Trophoblast cell (in vitro differentiated cells and primary cell): ENCODE measurements around the gene RPTOR.
"Not testable (repeated sequence)": the region's sequence is repeated elsewhere in the genome, so short reads cannot be mapped to it uniquely, and the experiment has no call there.

Experiments
- DNase-seq, 2 donors: peaks; one replicate each; pipeline ENCODE4 v3.0.0-alpha.2; 2016
- H2AFZ ChIP-seq: 2 replicates; pipeline ENCODE4 v1.6.1; 2013; ENCODE audit warnings: low read length, moderate library complexity, mild to moderate bottlenecking; ENCODE audit not compliant: insufficient read depth, poor library complexity
- H2AK5ac ChIP-seq: 2 replicates; pipeline ENCODE4 v1.6.1; 2013; ENCODE audit warnings: mild to moderate bottlenecking, low read length
- H2BK120ac ChIP-seq: 2 replicates; pipeline ENCODE4 v1.6.1; 2013; ENCODE audit warnings: low read length, mild to moderate bottlenecking, moderate library complexity; ENCODE audit not compliant: insufficient read depth, poor library complexity
- H2BK12ac ChIP-seq: 2 replicates; pipeline ENCODE4 v1.6.1; 2013; ENCODE audit warnings: mild to moderate bottlenecking, low read length, moderate library complexity
- H2BK5ac ChIP-seq: 2 replicates; pipeline ENCODE4 v1.6.1; 2013; ENCODE audit warnings: low read length, low read depth, moderate library complexity, mild to moderate bottlenecking; ENCODE audit not compliant: poor library complexity
- H3K14ac ChIP-seq: 2 replicates; pipeline ENCODE4 v1.6.1; 2013; ENCODE audit warnings: mild to moderate bottlenecking, low read length
- H3K18ac ChIP-seq: 2 replicates; pipeline ENCODE4 v1.6.1; 2013; ENCODE audit warnings: mild to moderate bottlenecking, low read length
- H3K23ac ChIP-seq: 2 replicates; pipeline ENCODE4 v1.6.1; 2013; ENCODE audit warnings: low read length
- H3K27ac ChIP-seq: 2 replicates; pipeline ENCODE4 v1.5.1; 2013; ENCODE audit warnings: low read depth, mild to moderate bottlenecking, inconsistent platforms, low read length, moderate library complexity
- H3K27me3 ChIP-seq: 2 replicates; pipeline ENCODE4 v1.6.1; 2013; ENCODE audit warnings: inconsistent platforms, mild to moderate bottlenecking, low read length, moderate library complexity; ENCODE audit not compliant: insufficient read depth
- H3K36me3 ChIP-seq, 2 experiments: 1 replicate in 1 of 2; 2 replicates in 1 of 2; pipeline ENCODE4 v1.6.1; 2013; ENCODE audit warnings: low read length in 2 of 2, mild to moderate bottlenecking in 2 of 2, moderate library complexity in 1 of 2; ENCODE audit not compliant: insufficient read depth in 2 of 2, control insufficient read depth in 1 of 2
- H3K4ac ChIP-seq: 2 replicates; pipeline ENCODE4 v1.6.1; 2013; ENCODE audit warnings: low read depth, mild to moderate bottlenecking, low read length, moderate library complexity
- H3K4me1 ChIP-seq, 2 experiments: 1 replicate in 1 of 2; 2 replicates in 1 of 2; pipeline ENCODE4 v1.6.1; 2013; ENCODE audit warnings: low read length in 2 of 2, mild to moderate bottlenecking in 2 of 2, moderate library complexity in 1 of 2; ENCODE audit not compliant: insufficient read depth in 2 of 2, control insufficient read depth in 1 of 2
- H3K4me2 ChIP-seq: 2 replicates; pipeline ENCODE4 v1.6.1; 2013; ENCODE audit warnings: inconsistent platforms, mild to moderate bottlenecking, low read length, moderate library complexity
- H3K4me3 ChIP-seq: 2 replicates; pipeline ENCODE4 v1.5.1; 2013; ENCODE audit warnings: mild to moderate bottlenecking, low read depth, low read length, inconsistent platforms
- H3K79me1 ChIP-seq: one replicate; pipeline ENCODE4 v1.6.1; 2013; ENCODE audit warnings: low read length
- H3K79me2 ChIP-seq: 2 replicates; pipeline ENCODE4 v1.6.1; 2013; ENCODE audit warnings: low read length, mild to moderate bottlenecking; ENCODE audit not compliant: control insufficient read depth, insufficient read depth, poor library complexity
- H3K9ac ChIP-seq: 2 replicates; pipeline ENCODE4 v1.6.1; 2013; ENCODE audit warnings: mild to moderate bottlenecking, low read length
- H3K9me3 ChIP-seq: 2 replicates; pipeline ENCODE4 v1.6.1; 2013; ENCODE audit warnings: low read depth, mild to moderate bottlenecking, control low read depth, inconsistent platforms, low read length; ENCODE audit not compliant: insufficient read depth
- H4K12ac ChIP-seq: 2 replicates; pipeline ENCODE4 v1.6.1; 2013; ENCODE audit warnings: low read depth, mild to moderate bottlenecking, low read length, moderate library complexity
- H4K8ac ChIP-seq: 2 replicates; pipeline ENCODE4 v1.6.1; 2013; ENCODE audit warnings: low read depth, mild to moderate bottlenecking, low read length, moderate library complexity
- H4K91ac ChIP-seq: one replicate; pipeline ENCODE4 v1.6.1; 2013; ENCODE audit warnings: low read depth, mild to moderate bottlenecking, low read length, moderate library complexity
- WGBS: extraction: QIAGEN DNeasy Blood & Tissue Kit; methylation state at CpG from one replicate; pipeline ENCODE4 v1.1.7; 2013; ENCODE audit warnings: missing lambda C conversion rate; ENCODE audit not compliant: insufficient read length, insufficient coverage; ENCODE audit errors: extremely low coverage; 5-methylcytosine and 5-hydroxymethylcytosine counted together

RPTOR gene

GRCh38 chr17:80503031-80503430, 41.6 kb upstream of the RPTOR start:
- Histone ChIP-seq H3K14ac (no peak overlapping the region), H3K4ac (no peak overlapping the region), H3K18ac (no peak overlapping the region), H4K91ac (no peak overlapping the region), H3K79me1 (no peaks in the 10 kb centered on the region), H2BK5ac (no peak overlapping the region), H3K79me2 (no peaks in the 10 kb centered on the region), H2AK5ac (no peak overlapping the region), H3K4me2 (no peak overlapping the region), H2BK120ac (no peak overlapping the region), H3K4me3 (no peak overlapping the region), H4K8ac (no peak overlapping the region), H3K4me1 (peaks cover 0 to 2% of the 10 kb centered on the region in 2 experiments), H2BK12ac (no peak overlapping the region), H2AFZ (no peak overlapping the region), H3K9me3 (no peaks in the 10 kb centered on the region), H3K27me3 (no peaks in the 10 kb centered on the region), H3K27ac (no peak overlapping the region), H4K12ac (no peak overlapping the region), H3K9ac (no peak overlapping the region), H3K23ac (no peak overlapping the region), H3K36me3 (no peaks in the 10 kb centered on the region)
- no peak for DNase-seq
- 100% methylated on average over 1 of the region's 2 CpGs for WGBS

DNA sequence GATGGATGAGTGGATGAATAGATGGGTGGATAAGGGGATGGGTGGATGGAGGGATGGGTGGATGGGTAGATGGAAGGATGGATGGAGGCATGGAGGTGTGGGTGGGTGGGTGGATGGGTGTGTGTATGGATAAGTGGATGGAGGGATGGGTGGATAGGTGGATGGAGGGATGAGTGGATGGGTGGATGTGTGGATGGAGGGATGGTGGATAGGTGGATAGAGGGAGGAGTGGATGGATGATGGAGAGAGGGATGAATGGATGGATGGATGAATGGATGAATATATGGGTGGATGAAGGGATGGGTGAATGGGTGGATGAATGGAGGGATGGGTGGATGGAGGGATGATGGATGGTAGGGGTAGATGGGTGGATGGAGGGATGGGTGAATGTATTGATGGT, 40.7 kb upstream of the RPTOR start:
- H2BK12ac ChIP-seq = no peak overlapping the region
- H4K8ac ChIP-seq = no peak overlapping the region
- H3K18ac ChIP-seq = no peak overlapping the region
- no peaks in the 10 kb centered on the region for H3K27me3 ChIP-seq
- H3K4me3 ChIP-seq = no peak overlapping the region
- H3K9me3 ChIP-seq = no peaks in the 10 kb centered on the region
- H2AFZ ChIP-seq = no peak overlapping the region
- H3K36me3 ChIP-seq = no peaks in the 10 kb centered on the region
- no peak overlapping the region for H3K9ac ChIP-seq
- no peak for DNase-seq
- H3K4me2 ChIP-seq = no peak overlapping the region
- no peak overlapping the region for H2BK120ac ChIP-seq
- no peak overlapping the region for H4K91ac ChIP-seq
- H4K12ac ChIP-seq = no peak overlapping the region
- H3K79me1 ChIP-seq = no peaks in the 10 kb centered on the region
- no peak overlapping the region for H2BK5ac ChIP-seq
- no peak overlapping the region for H3K14ac ChIP-seq
- H3K4me1 ChIP-seq = peaks cover 0 to 2% of the 10 kb centered on the region in 2 experiments
- H3K23ac ChIP-seq = no peak overlapping the region
- H3K79me2 ChIP-seq = no peaks in the 10 kb centered on the region
- no peak overlapping the region for H3K4ac ChIP-seq
- H2AK5ac ChIP-seq = no peak overlapping the region
- no peak overlapping the region for H3K27ac ChIP-seq

GRCh38 chr17:80504686-80505413, 39.8 kb upstream of the RPTOR start:
- Histone ChIP-seq H3K27me3 (no peaks in the 10 kb centered on the region), H3K4ac (no peak overlapping the region), H2AFZ (no peak overlapping the region), H3K4me3 (no peak overlapping the region), H2BK5ac (no peak overlapping the region), H4K12ac (no peak overlapping the region), H3K4me1 (peaks cover 0 to 2% of the 10 kb centered on the region in 2 experiments), H3K79me2 (no peaks in the 10 kb centered on the region), H2BK120ac (no peak overlapping the region), H3K36me3 (no peaks in the 10 kb centered on the region), H3K9me3 (no peaks in the 10 kb centered on the region), H2AK5ac (no peak overlapping the region), H3K79me1 (no peaks in the 10 kb centered on the region), H3K14ac (no peak overlapping the region), H3K9ac (no peak overlapping the region), H3K27ac (no peak overlapping the region), H3K4me2 (no peak overlapping the region), H3K18ac (no peak overlapping the region), H3K23ac (no peak overlapping the region), H2BK12ac (no peak overlapping the region), H4K8ac (no peak overlapping the region), H4K91ac (no peak overlapping the region)
- no CpG with 5 or more reads among the region's 8 CpGs for WGBS
- DNase-seq = peak; percentile 14 to 36

GRCh38 chr17:80507177-80507576, 37.5 kb upstream of the RPTOR start:
- H3K18ac ChIP-seq, H2BK120ac ChIP-seq, H3K4me2 ChIP-seq, H2AFZ ChIP-seq, H3K9me3 ChIP-seq, H2AK5ac ChIP-seq, H3K27ac ChIP-seq, H3K27me3 ChIP-seq, H3K4me3 ChIP-seq, H3K79me2 ChIP-seq, H3K79me1 ChIP-seq, H3K4ac ChIP-seq, H3K9ac ChIP-seq, H4K8ac ChIP-seq, H2BK12ac ChIP-seq, H2BK5ac ChIP-seq, H3K14ac ChIP-seq, H3K23ac ChIP-seq, H3K36me3 ChIP-seq, H4K12ac ChIP-seq, H4K91ac ChIP-seq, H3K4me1 ChIP-seq: not testable (repeated sequence)
- no CpG with 5 or more reads among the region's 4 CpGs for WGBS
- DNase-seq = peak in 1 of 2 donors; percentile 16
